GM18502 (cell line): Measurements from ENCODE around the gene TMEM132A.
"Not testable (repeated sequence)": the region's sequence is repeated elsewhere in the genome, so short reads cannot be mapped to it uniquely, and the experiment has no call there.

Experiments used
- ATAC-seq: cut with Tn5 transposase; IDR thresholded peaks from one replicate; pipeline ENCODE4 v1.9.1; 2021; ENCODE audit warnings: mild to moderate bottlenecking; ENCODE audit not compliant: unreplicated experiment, poor library complexity

Gene TMEM132A

GRCh38 chr11:60902625-60903024 is 21.6 kb upstream of the TMEM132A start:
- ATAC-seq: no peak

DNA sequence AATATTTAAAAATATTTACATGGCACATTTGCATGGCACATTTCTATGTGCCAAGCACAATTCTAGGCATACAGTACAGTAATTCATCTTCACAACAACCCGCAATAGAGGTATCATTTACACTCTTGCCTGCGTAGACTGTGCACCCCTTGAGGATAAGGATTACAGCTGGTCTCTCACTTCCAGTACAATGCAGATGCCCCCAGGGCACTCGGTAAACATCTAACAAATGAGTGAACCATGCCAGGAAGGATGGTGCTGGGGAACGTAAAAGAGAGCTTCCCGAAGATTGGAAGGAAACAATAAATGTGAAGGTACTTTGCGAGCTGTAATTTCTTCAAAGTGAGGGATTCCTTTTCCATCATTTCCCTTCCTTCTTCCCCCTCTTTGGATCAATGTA is 19.2 kb upstream of the TMEM132A start:
- ATAC-seq: no peak

GRCh38 chr11:60905551-60906113 is 18.6 kb upstream of the TMEM132A start:
- no peak for ATAC-seq

DNA sequence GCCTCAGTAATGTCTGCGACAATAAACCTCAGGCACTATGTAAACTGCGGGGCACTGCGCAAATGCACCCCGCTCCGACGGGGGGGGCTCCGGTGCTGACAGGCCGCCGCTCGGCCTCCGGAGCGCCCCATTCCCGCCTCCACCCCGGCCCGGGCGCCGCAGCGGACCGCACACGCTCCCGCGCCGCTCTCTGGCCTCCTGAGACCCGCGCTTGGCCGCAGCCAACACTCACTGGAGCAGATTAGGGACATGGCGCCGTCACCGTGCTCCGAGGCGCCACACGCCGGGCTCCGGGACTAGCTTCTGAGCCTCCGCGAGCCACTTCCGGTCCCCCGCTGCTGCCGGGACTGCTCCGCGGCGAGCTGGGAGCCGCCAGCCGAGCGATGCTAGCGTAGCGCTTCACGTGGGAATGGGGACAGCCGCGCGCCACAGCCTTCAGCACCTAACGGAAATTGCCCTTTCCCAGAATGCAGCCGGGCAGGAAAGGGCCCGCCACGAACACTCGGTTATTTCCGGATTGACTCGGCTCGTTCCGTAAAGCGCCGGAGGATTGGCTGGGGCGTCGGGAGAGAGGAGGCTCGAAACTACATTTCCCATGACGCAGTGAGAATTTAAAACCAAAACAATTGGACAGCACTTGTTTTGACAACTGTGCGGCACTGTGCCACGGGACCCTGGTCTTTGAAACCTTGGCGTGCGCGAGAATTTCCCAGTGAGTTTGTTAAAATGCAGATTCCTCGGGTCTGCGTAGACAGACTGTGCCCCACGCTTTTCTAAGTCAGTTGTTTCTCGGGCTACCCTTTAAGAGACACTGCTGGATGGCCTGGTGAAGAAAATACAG is 17.9 kb upstream of the TMEM132A start, which contains the start of gene PRPF19:
PRPF19 (minus strand) TSS at position 454 of the 841 bp plus-strand sequence; CDS start at position 251, 203 bp downstream.
- ATAC-seq: peak; percentile 77

DNA sequence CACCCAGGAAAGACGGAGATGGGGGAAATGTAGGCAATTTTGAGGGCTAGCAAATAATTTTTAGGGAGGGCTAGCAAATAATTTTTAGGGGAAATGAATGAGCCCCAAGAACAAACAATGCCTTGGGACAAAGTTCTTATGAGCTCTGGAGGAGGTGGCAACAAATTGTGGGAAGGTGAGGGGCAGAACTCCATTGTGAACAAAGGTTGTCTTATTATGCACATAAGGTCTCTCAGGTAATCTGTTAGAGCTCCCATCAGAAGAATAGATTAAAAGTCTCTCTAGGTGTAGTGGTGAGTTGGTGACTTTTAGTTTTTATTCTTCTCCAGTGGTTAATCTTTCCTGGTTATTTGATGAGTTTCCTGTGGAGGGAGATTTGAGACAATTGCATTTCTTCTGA is 15.5 kb upstream of the TMEM132A start:
- no peak for ATAC-seq

DNA sequence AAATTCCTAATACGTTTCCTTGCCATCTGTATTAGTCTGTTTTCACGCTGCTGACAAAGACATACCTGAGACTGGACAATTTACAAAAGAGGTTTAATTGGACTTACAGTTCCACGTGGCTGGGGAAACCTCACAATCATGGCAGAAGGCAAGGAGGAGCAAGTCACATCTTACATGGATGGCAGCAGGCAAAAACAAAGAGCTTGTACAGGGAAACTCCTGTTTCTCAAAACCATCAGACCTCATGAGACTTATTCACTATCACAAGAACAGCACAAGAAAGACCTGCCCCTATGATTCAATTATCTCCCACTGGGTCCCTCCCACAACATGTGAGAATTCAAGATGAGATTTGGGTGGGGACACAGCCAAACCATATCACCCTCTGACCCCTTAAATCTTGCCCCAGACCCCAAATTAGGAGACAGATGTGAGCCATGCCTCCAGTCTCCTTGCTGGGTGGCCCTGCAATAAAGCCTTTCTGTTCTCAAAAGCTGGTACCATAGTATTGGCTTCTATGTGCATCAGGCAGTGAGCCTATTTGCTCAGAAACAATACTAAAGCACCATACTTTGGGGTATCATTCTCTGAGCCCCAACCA is 14.5 kb upstream of the TMEM132A start:
- ATAC-seq: not testable (repeated sequence)

DNA sequence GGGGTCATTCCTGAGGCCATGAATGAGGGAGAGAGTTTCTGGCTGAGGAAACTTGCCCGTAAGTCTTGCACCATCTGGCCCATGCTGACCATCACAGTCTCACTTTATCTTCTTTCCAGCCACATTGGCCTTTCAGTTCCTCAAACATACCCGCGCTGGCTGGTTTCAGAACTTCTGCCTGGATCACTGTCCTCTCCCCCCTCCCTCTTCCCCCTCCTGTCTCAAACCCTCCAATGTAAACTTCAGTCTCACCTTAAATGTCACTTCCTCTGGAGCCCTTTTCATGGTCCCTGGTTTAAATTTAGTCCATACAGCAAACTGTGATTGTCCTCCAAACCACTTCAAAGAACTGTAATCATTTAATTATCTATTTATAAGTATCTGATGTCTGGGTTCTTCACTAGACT is 14.0 kb upstream of the TMEM132A start:
- ATAC-seq: peak; percentile 40

DNA sequence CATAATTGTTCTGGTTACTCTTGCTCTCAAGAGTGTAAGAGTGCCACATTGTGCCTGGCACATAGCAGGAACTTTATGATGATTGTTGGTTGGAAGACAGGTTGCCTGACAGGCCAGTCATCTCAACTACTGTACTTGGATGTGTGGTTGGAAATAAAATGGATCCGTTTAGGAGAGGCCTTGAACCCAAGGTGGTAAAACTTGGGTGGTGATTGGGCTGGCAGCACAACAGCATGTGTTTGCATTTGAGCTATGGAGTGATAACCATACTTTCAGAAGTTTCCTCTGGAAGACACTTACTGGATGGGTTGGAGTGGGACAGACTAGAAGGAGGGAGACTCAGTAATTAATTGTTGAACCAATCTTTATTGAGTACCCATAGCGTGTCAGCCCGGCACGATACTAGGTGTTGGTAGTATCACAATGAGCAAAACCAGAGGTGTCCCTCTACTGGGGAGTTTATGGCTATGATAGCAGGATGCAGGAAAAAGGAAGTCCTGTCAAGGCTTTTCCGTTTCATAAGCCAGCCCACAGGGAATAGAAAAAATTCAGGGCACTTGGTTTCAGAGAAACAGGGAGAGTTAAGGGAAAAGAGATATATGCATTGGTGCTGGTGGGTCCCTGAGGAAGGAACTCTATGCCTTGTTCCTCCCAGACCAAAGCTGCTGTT is 13.4 kb upstream of the TMEM132A start:
- no peak for ATAC-seq

DNA sequence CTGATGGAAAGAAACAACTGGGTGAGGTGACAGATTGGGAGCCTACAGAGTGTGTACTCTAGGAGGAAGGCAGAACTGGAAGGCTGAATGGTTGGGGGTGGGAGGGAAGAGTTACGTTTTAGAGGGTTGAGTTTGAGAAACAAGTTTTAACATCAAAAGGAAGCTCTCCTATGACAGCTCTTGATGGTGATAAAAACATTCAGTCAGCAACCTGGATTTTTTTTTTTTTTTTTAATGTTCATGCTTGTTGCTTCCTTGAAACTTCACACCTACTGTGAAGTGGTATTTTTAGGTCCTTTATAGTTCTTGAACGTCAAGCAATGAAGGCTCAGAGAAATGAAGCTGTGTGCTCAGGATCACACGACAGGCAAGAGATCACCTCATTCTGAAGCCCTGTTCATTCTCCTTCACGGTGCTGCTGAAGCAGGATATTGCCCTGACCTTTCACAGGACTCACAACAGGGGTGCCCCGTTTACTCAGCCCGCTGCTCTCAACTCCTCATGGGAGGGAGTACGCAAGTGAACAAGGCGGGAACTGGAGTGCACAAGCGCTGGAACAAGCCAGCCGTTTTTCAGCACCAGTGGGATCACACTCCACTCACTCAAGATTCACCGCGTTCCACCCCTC is 11.9 kb upstream of the TMEM132A start:
- ATAC-seq: no peak

DNA sequence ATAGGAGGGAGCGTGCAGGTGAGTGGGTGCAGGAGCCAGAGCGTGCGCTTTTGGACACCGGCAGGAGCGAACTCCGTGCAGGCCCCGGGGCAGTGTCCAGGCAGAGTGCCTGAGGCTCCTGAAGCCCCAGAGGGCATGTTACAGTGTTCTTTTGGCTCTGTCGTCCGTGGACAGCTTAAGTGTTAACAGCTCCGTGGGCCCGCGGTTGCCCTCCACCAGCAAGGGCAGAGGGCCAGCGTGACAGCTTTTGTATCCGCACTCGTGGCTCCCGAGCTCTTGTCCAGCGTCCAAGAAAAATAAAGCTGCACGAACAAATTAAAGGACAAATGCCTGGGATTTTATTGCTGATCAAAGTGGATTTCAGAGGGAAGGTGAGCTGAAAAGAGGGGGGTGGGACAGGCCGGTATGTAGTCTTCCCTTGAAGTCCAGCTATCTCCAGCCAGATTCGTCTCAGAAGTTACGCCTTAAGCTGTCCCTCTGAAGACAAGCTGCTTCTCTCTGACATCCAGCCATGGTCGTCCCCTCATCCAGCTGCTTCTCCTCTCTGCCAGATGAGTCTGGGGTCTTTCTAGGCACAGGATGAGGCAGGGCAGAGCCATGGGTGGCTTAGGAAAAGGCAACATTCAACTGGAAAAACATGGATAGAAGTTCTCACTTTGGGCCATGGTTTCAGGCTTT is 11.3 kb upstream of the TMEM132A start:
- ATAC-seq: no peak

DNA sequence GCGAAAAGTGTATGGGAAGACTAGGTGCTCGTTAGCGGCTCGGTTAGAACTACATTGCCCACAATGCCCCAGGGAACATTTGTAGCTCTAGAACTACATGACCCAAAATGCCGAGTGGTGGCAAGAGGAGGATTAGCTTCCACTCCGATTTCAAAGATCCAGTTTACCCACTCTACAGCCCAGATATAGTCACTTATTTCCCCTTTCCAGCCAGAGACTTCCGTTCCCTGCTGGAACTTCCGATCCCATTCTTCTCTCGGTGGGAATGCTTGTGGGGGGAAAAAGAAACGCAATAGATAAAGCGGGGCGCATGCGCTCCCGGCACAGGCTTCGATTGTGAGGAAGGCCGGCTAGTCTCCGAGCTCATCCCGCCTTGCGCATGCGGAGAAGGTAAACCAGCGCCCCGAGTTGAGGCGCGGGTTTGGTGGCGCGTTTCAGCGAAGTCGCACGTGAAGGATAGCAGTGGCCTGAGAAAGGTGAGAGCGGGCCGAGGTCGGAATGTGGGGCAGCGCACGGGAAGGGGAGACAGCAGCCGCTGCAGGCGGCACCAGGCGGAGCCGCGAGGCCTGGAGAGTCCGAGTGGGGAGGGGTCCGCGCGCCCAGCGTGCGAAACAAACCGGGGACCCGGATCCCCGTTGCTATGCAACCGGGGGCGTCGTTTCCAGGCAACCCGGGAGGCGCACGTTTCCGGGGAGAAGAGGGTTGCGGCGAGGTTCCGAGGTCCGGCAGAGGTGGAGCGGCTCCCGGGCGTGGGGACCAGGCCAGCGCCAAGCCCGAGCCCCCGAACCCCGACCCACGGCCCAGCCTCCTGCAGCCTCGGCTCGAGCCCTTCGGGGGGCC is 10.2 kb upstream of the TMEM132A start, which contains the start of gene TMEM109:
TMEM109 (plus strand) TSS at position 366 of the 840 bp plus-strand sequence. CDS start 5,536 bp downstream, outside the sequence.
- peak; percentile 49 for ATAC-seq

GRCh38 chr11:60914633-60915247 is 9.5 kb upstream of the TMEM132A start:
- ATAC-seq: peak; percentile 0

GRCh38 chr11:60915248-60915914 is 8.9 kb upstream of the TMEM132A start:
- peak; percentile 55 for ATAC-seq

GRCh38 chr11:60916669-60917206 is 7.5 kb upstream of the TMEM132A start:
- no peak for ATAC-seq

- ATAC-seq: no peak
Measured at GRCh38 chr11:60917267-60917666, 7.0 kb upstream of the TMEM132A start.

GRCh38 chr11:60918251-60918938 is 5.9 kb upstream of the TMEM132A start:
- ATAC-seq: no peak

GRCh38 chr11:60918939-60919265 is 5.4 kb upstream of the TMEM132A start:
- no peak for ATAC-seq
